GM18526 (cell line): Measurements from ENCODE around the gene FKTN.

Source experiments
- POLR2A ChIP-seq: IDR thresholded peaks from 3 replicates; pipeline ENCODE4 v1.6.1; 2011; ENCODE audit not compliant: insufficient read length; ENCODE audit errors: extremely low read depth

The FKTN gene

DNA sequence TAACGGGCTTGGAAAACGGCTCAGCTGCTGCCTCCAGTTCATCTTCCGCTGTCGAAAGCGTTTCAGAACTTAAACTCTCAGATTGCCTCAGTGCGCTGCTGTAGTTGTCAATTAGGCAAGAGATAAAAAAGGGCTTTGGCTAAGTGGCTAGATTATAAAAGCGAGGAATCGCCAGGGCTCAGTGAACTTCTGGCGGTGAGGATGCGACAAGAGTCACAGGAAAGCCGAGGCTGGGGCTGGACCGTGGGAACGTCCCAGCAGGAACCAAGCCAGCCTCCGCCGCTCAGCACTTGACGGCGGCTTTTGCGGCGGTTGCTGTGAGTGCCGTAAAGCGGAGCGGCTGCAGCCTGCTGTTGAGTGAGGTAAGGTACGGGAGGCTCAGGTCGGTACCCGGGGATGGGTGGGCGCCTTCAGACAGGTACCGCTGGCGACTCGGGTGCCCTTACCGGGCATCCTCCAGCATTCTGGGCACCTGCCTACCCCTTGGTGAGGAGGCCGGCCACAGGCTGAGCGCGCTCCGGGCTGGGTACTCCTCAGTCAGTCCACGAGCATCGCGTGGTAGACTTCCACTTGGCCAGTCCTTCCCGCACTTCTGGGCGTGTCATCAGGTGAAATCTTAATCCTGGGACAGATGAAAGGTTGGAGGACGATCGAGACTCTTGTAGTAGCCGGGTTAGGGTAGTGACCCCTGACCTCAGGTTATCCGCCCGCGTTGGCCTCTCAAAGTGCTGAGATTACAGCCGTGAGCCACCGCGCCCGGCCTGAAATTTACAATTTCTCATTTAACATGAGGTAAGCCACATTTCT is at the start of gene FKTN:
Gene FKTN, plus strand, starts transcription at position 328 of the 807 bp plus-strand sequence. CDS start 16,902 bp downstream, outside the sequence.
- TF ChIP-seq POLR2A, result peak; percentile 91

DNA sequence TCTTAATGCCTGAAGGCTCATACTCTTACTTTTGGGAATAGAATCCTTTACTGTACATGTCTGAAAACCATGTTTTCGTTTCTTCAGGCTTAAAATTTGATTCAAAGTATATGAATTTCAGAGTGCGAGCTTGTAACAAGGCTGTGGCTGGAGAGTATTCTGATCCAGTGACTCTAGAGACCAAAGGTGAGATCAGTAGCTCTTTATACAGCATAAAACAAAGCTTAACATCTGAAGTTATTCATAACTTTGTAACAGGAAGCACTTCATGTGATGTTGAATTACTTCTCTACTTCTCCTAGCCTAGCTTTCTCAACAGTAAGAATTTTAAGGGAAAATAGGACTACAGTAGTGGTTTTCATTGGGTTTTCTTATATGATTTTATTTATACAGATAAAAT is 49.4 kb upstream of the FKTN start:
- TF ChIP-seq POLR2A, result no peak

DNA sequence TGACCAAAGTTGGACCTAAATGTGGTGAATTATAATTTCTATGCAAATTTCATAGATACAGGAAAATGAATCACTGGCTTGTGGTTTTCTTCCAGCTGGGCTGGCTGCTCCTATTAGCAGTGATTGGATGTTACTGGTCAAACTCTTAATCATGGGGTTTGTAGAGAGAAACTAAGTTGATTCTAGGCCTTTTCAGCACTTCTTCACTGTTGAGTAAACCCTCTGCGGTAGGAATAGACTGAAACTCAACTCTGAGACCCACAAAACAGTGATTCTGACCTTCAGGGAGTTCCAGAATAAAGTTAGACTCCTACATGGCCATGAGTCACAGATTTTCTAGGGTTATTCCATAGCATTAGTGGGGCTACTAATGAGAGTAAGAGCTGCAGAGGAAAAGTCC is 47.9 kb upstream of the FKTN start:
- TF ChIP-seq POLR2A, result no peak

DNA sequence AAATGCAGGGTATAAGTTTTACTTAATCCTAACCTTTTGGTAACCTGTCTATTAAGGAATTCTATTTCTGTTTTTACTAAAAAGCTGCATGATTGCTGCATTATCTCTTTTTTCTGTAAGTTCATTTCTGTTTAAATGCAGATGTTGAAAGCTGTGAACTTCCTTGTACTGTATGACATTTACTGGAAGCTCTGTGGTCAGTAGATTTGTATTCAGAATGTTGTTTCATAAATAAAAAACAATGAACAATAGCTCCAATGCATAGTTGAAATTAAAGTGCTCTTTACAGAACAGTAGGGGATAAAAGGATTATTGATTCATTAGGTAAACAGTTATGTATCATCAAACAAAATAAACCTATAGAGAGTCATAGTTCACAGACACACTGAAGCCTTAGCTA is 46.5 kb upstream of the FKTN start:
- no peak for TF ChIP-seq POLR2A

DNA sequence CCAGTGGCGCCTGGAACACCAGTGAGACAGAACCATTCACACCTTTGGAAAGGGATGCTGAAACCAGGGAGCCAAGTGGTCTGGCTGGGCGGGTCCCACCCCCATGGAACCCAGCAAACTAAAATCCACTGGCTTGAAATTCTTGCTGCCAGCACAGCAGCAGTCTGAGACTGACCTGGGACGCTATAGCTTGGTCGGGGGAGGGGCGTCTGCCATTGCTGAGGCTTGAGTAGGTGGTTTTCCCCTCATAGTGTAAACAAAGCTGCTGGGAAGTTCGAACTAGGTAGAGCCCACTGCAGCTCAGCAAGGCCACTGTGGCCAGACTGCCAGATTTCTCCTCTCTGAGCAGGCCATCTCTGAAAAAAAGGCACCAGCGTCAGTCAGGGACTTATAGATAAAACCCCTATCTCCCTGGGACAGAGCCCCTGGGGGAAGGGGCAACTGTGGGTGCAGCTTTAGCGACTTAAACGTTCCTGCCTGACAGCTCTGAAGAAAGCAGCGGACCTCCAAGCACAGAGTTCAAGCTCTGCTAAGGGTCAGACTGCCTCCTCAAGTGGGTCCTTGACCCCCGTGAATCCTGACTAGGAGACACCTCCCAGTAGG is 42.0 kb upstream of the FKTN start:
- no peak for TF ChIP-seq POLR2A

DNA sequence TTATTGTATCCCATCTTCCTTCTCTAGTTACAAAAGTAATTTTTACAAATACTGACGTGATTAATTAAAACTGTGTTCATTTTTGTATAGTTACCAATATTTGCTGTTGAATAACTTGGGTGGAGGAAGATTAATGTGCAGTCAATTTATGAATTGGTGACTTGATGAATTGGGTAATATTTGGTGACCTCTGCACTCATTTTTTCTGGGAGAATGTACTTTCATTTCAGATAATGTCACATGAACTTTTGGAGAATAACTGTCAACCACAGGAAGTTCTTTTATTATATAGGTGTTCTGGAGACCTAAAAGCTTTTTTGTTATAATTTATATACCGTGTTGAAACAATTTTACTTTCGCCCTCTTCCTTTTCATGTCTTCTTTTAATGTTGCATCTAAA is 26.4 kb upstream of the FKTN start:
- TF ChIP-seq POLR2A, result no peak

DNA sequence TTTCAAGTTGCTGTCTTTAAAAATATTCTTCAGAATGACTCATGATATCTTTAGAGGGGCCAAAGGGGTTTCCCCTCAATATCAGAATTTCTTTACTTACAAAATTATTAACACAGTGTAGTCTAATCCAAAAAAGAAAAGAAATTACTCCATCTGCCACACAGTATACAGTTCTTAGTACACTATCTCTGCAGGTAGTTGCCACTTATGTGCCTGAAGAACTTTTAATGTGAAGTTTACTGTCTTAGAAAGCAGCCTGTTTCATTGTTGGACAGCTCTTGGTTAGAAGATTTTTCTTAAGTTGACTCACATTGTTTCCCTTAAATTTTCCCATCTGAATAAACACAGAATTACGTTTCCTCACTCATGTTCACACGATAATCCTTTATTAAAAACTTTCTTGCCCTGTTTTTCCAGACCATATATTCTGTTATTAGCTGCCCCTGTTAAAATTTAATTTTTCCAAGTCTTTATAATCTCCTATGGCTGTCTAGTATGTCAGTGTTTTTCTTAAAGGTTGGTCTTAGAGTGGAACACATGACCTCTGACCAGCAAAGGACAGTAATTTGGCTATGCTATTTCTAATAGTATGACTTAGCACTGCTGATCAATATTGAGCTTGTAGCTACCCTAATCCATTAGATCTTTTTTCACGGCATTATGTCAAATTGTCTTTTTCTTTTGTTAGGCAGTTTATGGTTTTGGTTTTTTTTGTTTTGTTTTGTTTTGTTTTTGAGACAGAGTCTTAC is 21.8 kb upstream of the FKTN start:
- no peak for TF ChIP-seq POLR2A

DNA sequence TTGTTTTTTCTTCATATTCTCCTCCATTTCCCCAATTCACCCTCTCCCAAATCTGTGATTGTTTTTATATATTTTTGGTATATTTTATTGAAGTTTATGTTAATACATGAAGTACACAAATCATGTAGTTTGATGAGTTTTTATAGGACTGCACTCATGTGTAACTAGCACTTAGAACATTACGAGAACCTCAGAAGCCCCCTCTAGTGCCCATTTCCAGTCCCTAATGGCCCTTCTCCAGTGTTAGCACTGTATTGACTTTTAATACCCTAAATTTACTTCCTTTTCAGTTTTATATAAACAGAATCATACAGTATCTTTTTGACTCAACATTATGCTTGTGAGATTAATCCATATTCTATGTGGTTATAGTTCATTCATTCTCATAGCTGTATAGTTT is 18.5 kb upstream of the FKTN start:
- TF ChIP-seq POLR2A, result no peak

DNA sequence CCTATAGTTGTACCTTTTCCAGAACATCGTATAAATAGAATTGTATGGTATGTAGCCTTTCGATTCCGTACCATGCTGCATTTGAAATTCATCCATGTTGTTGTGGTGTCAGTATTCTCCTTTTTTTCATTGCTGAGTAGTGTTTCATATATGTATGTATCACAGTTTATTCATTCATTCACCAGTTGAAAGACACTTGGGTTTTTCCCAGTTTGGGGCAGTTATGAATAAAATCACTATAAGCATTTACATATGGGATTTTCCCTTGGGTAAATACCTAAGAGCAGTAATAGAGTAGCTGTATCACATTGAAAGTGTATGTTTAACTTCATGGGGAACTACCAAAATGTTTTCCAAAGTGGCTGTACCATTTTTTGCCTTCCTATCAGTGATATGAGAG is 16.1 kb upstream of the FKTN start:
- no peak for TF ChIP-seq POLR2A

DNA sequence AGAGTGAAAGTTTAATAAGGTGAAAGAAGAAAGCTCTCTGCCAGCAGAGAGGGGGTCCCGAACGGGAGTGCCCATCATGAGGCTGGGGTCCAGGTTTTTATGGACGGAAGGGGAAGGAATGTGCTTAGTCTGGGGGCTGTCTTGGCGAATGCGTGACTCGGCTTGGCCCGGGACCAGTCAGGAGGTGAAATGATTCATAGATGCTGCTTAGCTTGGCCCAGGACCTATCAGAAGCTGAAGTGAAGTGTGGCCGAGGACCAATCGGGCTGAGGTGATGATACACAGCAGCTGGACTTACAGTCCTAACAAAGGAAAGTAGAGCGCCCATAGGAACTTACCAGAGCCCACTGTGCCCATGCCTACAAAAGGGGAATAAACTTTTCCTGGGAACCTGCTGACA is 3.9 kb upstream of the FKTN start:
- TF ChIP-seq POLR2A, result no peak

DNA sequence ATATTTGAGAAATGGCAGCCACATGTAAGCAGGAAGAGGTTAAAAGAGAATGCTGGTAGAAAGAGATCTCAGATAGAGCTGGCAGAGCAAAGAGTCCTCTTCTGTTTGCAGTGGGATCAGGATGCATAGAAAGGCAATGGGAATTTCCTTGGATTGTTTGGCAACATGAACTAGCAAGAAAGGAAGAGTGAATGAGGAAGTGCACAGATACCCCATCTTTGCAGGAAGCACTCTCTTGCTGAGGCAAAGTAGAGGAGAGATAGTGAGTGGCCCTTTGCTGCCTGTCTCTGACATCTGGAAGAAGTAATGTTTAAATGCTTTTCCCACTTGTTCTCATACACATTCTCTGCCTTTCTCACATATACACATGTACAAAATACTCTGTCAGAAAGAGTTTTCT is 14.5 kb downstream of the FKTN start:
- TF ChIP-seq POLR2A, result no peak

DNA sequence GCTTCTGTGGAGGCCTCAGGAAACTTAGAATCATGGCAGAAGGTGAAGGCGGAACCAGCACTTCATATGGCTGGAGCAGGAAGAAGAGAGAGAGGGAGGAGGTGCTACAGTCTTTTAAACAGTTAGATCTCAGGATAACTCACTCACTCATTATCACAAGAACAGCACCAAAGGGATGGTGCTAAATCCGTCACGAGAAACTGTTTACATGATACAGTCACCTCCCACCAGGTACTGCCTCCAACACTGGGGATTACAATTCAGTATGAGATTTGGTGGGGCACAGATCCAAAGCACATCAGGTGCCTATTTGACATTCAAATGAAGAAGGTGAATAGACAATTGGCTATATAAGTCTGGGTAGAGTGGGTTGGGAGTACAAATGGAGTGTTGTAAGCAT is 35.2 kb downstream of the FKTN start:
- TF ChIP-seq POLR2A, result no peak

DNA sequence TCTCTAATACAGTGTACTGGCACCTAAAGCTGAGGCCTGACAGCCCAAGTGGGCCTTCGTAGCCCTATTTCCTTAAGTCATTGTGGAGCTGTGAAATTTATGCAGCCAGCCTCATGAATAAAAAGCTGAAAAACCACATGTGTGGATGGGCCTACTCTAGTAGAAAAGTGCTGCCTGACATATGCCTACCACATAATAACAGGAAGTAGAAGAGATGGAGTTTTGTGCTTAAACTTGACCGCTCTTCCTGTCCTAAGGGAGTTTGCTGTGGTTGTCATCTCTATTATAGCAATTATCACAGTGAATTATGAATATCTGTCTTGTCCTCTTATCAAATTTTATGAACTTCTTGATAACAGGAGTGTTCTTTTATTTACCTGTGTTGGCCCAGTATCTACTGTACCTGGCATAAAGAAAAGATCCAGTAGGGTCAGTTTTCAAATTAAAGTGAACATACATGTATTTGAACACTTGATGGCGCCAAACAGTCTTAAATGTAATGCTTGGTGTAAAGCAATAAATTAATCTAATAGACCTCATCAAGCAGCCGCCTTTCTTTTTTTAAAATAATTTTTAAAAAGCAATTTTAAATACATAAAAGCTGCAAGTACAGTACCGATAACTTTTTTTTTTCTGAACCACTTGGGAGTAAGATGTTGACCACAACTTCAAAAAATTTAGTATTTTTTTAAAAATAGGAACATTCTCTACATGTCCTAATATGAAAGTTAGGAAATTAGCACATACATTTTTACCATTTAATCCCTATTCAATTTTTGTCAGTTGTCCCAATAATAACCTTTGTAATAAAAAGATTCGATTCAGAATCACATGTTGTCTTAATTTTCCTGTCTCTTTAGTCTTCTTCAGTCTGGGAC is 51.0 kb downstream of the FKTN start:
- TF ChIP-seq POLR2A, result no peak

DNA sequence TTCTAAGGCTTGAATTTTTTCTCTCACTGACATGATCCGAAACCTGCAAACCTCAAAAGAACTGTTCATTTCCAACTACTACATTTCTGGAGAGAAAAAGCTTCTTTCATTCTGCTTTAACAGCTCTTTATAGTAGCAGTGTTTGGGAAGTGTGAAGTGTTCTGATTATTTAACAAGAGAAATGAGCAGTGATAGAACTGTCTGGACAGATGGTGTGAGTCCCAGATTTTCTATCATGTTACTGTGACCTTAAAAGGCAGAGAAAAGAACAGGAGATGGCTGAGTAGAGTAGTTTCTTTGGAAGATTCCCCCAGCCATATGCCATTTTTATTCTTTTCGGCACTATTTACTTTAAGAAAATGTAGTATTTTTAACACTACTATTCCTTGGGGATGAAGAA is 63.1 kb downstream of the FKTN start:
- no peak for TF ChIP-seq POLR2A

DNA sequence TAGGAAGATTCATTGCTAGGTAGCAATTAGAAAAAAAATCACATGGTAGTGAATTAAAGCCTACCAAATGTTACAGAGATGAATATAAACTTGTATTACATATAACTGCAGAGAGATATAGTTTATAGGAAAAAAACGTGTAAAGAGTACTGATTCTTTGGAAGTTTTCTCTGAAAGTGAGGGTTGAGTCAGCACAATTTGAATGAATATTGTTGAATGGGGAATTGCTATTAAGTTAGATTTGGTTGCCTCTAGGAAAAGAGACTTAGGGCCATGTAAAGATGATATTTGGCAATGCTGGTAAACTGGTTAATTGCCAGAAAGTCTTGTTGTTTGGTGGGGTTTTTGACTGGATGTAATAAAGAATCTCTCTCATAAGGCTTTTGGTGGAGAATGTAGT is 67.2 kb downstream of the FKTN start:
- no peak for TF ChIP-seq POLR2A
